Lung (tissue), 12 donors: ENCODE results near the gene BAHCC1. TPM values are rescaled to one million over a fixed set of nuclear protein-coding genes. Genes with fewer than 3 reads are reported as not detected.

Experiments
- ATAC-seq: fragments of 200-7000 bp; cut with Tn5 transposase; one replicate; pipeline ENCODE4 v1.9.1; 2020; ENCODE audit warnings: moderate number of reproducible peaks; ENCODE audit not compliant: insufficient read depth, low FRiP score
- DNase-seq, 3 donors: peaks; one replicate each; pipeline ENCODE4 v3.0.0-alpha.2; 2013 to 2017
- H3K27ac ChIP-seq, 2 donors: one replicate each; pipeline ENCODE4 v1.5.1; 2013; ENCODE audit warnings: mild to moderate bottlenecking in 2 of 2, moderate library complexity in 2 of 2, control low read depth in 1 of 2, inconsistent platforms in 1 of 2, low read depth in 1 of 2, low read length in 1 of 2
- H3K27me3 ChIP-seq, 3 donors: one replicate each; pipeline ENCODE4 v1.5.1; 2013; ENCODE audit warnings: low read length in 2 of 3; ENCODE audit not compliant: control insufficient read depth in 3 of 3, insufficient read depth in 3 of 3
- H3K36me3 ChIP-seq, 4 donors: one replicate each; pipeline ENCODE4 v1.5.1; 2013; ENCODE audit warnings: low read length in 4 of 4, mild to moderate bottlenecking in 1 of 4, moderate library complexity in 1 of 4; ENCODE audit not compliant: control insufficient read depth in 4 of 4, insufficient read depth in 4 of 4
- H3K4me1 ChIP-seq, 5 donors: one replicate each; pipeline ENCODE4 v1.5.1; 2013; ENCODE audit warnings: low read length in 5 of 5, mild to moderate bottlenecking in 2 of 5, moderate library complexity in 1 of 5; ENCODE audit not compliant: control insufficient read depth in 5 of 5, insufficient read depth in 5 of 5
- H3K4me3 ChIP-seq: one replicate; pipeline ENCODE4 v1.5.1; 2013; ENCODE audit warnings: mild to moderate bottlenecking, control low read depth, moderate library complexity
- H3K9ac ChIP-seq, 2 donors: one replicate each; pipeline ENCODE4 v1.5.1; 2013; ENCODE audit warnings: low read length in 2 of 2, control low read depth in 1 of 2; ENCODE audit not compliant: insufficient read depth in 1 of 2
- H3K9me3 ChIP-seq, 4 donors: one replicate each; pipeline ENCODE4 v1.5.1; 2013; ENCODE audit warnings: low read length in 3 of 4, mild to moderate bottlenecking in 1 of 4, moderate library complexity in 1 of 4; ENCODE audit not compliant: control insufficient read depth in 4 of 4, insufficient read depth in 3 of 4
- WGBS, 2 donors: extraction: QIAGEN DNeasy Blood & Tissue Kit; methylation state at CpG; one replicate each; pipeline ENCODE4 v1.1.7; 2013; 5-methylcytosine and 5-hydroxymethylcytosine counted together
- polyA plus RNA-seq, 2 donors: library from polyadenylated mRNA; stranded (reverse); fragments of 200-250 nt; gene quantifications; one replicate each; pipeline ENCODE4 v1.2.1, GENCODE V29; 2013
- total RNA-seq, 2 donors: library from RNA; depleted of rRNA in 1 of 2; stranded (reverse); fragments of >200 nt in 1 of 2; gene quantifications; one replicate each; pipeline ENCODE4 v1.2.1, GENCODE V29; 2014 to 2021
- TF ChIP-seq, protein P1 (sequence below): IDR thresholded peaks from 2 replicates; pipeline ENCODE4 v1.5.1; 2012; ENCODE audit warnings: mild to moderate bottlenecking; ENCODE audit errors: control extremely low read depth, extremely low read depth
- donor health status: control.
- donor health status: control.
- donor health status: Bipolar disorder and iron deficiency.
- donor health status: healthy.
- donor health status: DM: yes; HTN: yes; CAD: no.

BAHCC1 gene
- total and polyA plus RNA-seq, 4 donors: 7.6 to 24.9 (median 17.5) TPM

DNA sequence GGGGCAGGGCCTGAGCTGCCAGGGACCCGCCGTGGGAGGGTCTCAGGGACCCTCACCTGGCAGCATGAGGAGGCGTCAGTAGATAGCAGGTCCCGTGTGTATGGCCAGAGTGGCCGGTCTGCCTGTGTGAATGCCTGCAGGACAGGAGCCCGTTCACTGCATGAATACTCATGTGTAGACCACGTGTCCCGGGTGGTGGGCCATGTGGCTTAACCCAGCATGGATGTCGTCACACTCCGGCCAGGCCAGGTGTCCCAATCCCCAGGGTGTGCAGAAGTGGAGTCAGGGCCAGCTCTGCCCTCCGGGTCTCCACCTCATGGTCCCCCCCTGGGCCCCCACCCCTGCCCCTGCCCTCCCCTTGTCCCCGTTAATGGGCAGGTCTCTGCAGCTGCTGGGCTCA, 53.7 kb downstream of the BAHCC1 start:
- ATAC-seq (no peak), DNase-seq (no peak)
- TF ChIP-seq, protein P1, sequence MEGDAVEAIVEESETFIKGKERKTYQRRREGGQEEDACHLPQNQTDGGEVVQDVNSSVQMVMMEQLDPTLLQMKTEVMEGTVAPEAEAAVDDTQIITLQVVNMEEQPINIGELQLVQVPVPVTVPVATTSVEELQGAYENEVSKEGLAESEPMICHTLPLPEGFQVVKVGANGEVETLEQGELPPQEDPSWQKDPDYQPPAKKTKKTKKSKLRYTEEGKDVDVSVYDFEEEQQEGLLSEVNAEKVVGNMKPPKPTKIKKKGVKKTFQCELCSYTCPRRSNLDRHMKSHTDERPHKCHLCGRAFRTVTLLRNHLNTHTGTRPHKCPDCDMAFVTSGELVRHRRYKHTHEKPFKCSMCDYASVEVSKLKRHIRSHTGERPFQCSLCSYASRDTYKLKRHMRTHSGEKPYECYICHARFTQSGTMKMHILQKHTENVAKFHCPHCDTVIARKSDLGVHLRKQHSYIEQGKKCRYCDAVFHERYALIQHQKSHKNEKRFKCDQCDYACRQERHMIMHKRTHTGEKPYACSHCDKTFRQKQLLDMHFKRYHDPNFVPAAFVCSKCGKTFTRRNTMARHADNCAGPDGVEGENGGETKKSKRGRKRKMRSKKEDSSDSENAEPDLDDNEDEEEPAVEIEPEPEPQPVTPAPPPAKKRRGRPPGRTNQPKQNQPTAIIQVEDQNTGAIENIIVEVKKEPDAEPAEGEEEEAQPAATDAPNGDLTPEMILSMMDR: no peak
- no peak overlapping the region for H3K4me3 ChIP-seq
- peaks cover 0 to 2% (median 0%) of the 10 kb centered on the region in 5 donors for H3K4me1 ChIP-seq
- H3K36me3 ChIP-seq: peaks cover 0 to 28% (median 4%) of the 10 kb centered on the region in 4 donors
- no peak overlapping the region for H3K27ac ChIP-seq
- H3K27me3 ChIP-seq: no peaks in the 10 kb centered on the region
- 66 to 85% methylated on average over 12 of the region's 12 CpGs for whole genome bisulfite sequencing, 2 donors
- H3K9ac ChIP-seq: no peak overlapping the region
- no peaks in the 10 kb centered on the region for H3K9me3 ChIP-seq

DNA sequence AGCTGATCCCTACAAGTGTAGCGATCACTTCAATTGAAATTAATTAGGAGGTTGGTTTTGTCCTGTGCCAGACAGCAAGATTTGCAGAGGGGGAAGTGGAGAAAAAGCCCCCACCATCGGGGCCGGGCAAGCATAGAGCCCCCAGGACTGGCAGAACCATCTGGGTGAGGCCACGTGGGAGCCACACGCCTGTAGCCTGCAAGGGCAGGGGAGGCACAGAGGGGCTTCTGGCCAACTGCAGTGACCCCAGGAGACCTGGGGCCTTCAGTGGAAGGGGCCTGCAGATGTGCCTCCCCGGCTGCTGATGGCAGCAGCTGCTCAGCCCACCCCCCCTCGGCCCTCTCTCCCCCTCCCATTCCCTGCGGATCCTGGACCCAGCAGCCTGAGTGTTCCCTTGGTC, 54.1 kb downstream of the BAHCC1 start:
- DNase-seq: no peak
- no peak overlapping the region for H3K4me3 ChIP-seq
- no peaks in the 10 kb centered on the region for H3K9me3 ChIP-seq
- 71 to 85% methylated on average over 8 of the region's 8 CpGs for WGBS, 2 donors
- no peak overlapping the region for H3K9ac ChIP-seq
- H3K4me1 ChIP-seq: peaks cover 0 to 2% (median 0%) of the 10 kb centered on the region in 5 donors
- H3K27me3 ChIP-seq: no peaks in the 10 kb centered on the region
- TF ChIP-seq, protein P1: no peak
- ATAC-seq: no peak
- peaks cover 0 to 25% (median 4%) of the 10 kb centered on the region in 4 donors for H3K36me3 ChIP-seq
- no peak overlapping the region for H3K27ac ChIP-seq

- peaks cover 0 to 19% (median 2%) of the 10 kb centered on the region in 4 donors for H3K36me3 ChIP-seq
- TF ChIP-seq, protein P1: no peak
- H3K9ac ChIP-seq: no peak overlapping the region
- ATAC-seq: no peak
- whole genome bisulfite sequencing, 2 donors: 91 to 94% methylated on average over 23 to 26 of the region's 26 CpGs
- H3K9me3 ChIP-seq: no peaks in the 10 kb centered on the region
- no peak overlapping the region for H3K4me3 ChIP-seq
- H3K27me3 ChIP-seq: no peaks in the 10 kb centered on the region
- no peak overlapping the region for H3K27ac ChIP-seq
- DNase-seq: no peak
- peaks cover 0 to 7% (median 0%) of the 10 kb centered on the region in 5 donors for H3K4me1 ChIP-seq
Measured at GRCh38 chr17:81451823-81452222, 56.6 kb downstream of the BAHCC1 start.

DNA sequence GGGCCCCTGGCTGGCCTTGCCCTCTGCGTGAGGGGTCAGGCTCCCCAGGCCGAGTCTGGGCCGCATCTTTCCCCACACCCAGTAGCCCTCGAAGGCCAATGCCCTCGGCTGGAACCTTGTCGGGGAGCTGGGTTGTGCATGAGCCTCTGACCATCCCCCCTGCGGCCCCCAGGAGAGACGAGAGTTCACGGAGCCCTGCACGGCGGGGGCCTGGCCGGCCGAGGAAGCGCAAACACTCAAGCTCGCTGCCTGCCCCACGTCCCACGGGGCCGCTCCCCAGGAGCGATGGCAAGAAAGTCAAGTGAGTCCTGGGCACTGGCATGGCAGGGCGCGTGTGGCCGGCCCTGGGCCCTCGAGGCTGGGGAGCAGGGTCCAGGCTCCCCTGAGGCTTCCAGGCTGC, 57.3 kb downstream of the BAHCC1 start:
- Histone ChIP-seq H3K4me1 (peaks cover 0 to 7% (median 0%) of the 10 kb centered on the region in 5 donors), H3K9ac (no peak overlapping the region), H3K27me3 (no peaks in the 10 kb centered on the region), H3K36me3 (peaks cover 0 to 15% (median 2%) of the 10 kb centered on the region in 4 donors), H3K4me3 (no peak overlapping the region), H3K27ac (no peak overlapping the region), H3K9me3 (no peaks in the 10 kb centered on the region)
- TF ChIP-seq, protein P1: no peak
- WGBS, 2 donors: 83 to 89% methylated on average over 20 to 23 of the region's 23 CpGs
- ATAC-seq: no peak
- no peak for DNase-seq
